Stimulated activated CD8-positive, alpha-beta memory T cell treated with anti-CD3 and anti-CD28 coated beads, Interleukin-7, amount 100 ng/mL, for 24 hours (primary cell): ENCODE results near the gene DAB1.
"Not testable (repeated sequence)": the region's sequence is repeated elsewhere in the genome, so short reads cannot be mapped to it uniquely, and the experiment has no call there.

Source experiments
- DNase-seq: peaks from one replicate; pipeline ENCODE4 v3.0.0-alpha.2; 2020; ENCODE audit warnings: low read depth

Gene DAB1

DNA sequence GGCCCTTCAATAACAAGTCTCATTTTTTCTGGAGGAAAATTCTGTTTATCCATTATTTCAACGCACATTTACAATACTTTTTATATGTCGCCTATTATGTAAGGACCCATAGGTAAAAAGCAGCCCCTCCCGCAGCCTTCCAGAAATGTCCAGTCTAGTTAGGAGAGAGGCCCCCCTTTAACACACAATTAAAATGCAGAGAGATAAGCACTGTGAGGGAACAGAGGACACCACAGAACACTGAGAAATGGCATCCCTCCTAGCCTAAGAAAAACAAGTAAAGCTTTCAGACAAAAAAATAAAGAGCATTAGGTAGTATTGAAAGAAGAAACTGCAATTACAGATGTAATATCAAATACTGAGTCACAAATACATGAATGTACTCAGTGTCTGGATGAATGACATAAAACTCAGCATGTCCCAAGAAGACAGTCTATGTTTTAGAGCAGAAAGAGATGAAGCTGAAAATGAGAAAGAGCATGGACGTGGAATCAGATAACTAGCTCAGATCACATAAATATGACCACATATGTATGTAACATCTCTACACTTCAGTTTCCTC, 62.9 kb downstream of the DAB1 start:
- DNase-seq: no peak

DNA sequence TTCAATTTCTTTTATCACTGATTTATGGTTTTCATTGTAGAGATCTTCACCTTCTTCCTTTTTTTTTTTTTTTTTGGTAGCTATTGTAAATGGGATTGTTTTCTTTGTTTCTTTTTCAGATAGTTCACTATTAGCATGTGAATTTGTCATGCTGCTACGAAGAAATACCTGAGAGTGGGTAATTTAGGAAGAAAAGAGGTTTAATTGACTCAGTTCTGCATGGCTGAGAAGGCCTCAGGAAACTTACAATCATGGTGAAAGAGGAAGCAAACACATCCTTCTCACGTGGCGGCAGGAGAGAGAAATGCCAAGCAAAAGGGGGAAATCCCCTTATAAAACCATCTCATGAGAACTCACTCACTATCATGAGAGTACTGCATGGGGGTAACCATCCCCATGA, 66.4 kb downstream of the DAB1 start:
- DNase-seq: no peak

DNA sequence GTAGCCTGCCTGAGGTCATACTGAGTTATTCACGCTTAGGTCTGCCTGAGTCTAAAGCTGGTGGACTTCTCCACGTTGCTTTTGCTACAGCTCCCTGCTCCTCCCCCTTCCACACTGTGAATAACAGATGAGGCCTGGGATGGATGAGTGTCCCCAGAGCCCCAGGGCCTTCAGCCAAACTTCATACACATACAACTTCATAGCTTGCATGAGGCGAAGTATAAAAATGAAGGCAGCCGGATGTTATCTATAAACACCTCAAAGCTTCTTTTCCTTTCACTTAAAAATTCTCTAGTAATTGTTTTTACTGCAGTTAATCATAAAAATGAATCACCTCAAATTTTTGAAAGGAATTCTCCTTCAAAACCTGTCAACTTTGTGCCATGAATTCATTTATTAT, 70.2 kb downstream of the DAB1 start:
- DNase-seq: no peak

DNA sequence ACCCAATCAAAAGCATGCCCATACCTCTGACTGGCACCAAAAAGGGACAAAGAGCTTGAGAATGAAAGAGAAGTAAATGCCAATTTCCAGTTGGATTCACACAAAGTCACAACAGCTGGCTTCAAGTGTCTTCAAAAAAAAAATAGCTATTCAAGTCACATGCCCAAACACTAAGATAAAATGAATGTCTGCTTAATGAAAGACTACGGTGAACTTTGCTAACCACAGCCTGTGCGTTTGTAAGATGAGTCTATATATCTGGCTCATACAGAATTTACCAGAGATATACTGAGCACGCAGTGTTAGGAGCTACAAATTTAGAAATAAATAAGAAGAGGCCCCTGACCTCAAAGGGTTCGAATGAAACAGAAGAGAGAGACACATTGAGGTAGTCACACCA, 73.2 kb downstream of the DAB1 start:
- no peak for DNase-seq

DNA sequence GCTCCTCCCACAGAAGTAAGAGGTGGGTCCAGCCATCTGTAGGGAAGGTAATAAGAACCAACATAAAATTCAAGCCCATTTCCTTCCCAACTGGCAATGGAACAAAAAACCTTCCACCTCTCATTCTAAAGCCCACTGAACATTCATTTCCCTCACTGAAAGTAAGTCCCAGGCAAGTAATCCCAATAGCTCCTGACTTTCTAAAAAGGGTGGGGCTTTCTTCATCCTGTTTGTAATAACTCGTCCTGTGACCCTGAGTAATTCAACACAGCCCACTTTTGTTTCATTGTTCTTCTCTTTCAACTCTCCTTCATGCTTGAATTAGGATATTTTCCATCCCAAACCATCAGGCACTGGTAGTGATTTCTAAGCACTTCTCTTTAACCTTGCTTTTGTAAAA, 74.9 kb downstream of the DAB1 start:
- no peak for DNase-seq

DNA sequence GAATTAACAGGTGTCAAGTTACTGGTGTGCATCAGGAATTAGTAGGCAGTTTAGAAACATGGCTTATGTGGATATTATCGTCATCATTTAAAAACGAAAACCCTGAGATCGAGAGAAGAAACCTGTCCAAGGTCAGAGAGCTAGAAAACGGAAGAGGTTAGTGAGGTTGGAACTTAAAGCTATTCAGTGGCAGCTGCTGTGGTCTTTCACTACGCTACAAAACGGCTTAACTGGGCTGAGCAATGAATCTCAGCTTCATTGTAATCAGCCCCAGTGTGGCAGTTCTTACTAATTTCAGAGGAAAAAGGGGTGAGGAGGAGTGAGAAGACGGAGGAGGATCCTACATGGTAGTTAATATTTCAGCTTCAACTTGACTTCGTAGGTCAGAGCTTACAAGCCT, 77.9 kb downstream of the DAB1 start:
- no peak for DNase-seq

- no peak for DNase-seq
These were observed 79.6 kb downstream of the DAB1 start for GRCh38 chr1:57344265-57344664.

DNA sequence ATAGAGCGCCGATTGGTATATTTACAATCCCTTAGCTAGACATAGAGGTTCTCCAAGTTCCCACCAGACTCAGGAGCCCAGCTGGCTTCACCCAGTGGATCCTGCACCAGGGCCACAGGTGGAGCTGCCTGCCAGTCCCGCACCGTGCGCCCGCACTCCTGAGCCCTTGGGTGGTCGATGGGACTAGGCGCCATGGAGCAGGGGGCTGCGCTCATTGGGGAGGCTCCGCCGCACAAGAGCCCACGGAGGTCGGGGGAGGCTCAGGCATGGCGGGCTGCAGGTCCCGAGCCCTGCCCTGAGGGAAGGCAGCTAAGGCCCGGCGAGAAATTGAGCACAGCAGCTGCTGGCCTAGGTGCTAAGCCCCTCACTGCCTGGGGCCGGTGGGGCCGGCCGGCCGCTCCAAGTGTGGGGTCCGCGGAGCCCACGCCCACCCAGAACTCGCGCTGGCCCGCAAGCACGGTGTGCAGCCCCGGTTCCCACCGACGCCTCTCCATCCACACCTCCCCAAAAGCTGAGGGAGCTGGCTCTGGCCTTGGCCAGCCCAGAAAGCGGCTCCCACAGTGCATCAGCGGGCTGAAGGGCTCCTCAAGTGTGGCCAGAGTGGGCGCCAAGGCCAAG, 80.5 kb downstream of the DAB1 start:
- not testable (repeated sequence) for DNase-seq

DNA sequence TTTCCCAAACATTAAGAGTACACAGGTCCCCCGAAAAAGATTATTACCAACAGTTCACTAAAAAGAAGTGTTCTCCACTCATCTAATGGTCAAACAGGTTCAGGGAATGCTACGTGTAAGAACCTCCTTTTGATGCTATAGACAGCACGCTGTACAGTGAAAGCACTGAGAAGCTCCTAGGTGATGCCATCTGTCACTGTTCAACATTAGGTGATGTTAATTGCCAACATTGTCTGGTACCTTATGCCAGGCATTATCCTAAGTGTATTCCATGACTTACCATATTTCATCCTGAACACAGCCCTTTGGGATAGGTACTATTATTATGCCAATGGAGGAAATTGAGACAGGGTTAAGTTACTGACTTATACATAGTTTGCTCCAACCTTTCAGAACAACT, 82.1 kb downstream of the DAB1 start:
- no peak for DNase-seq

DNA sequence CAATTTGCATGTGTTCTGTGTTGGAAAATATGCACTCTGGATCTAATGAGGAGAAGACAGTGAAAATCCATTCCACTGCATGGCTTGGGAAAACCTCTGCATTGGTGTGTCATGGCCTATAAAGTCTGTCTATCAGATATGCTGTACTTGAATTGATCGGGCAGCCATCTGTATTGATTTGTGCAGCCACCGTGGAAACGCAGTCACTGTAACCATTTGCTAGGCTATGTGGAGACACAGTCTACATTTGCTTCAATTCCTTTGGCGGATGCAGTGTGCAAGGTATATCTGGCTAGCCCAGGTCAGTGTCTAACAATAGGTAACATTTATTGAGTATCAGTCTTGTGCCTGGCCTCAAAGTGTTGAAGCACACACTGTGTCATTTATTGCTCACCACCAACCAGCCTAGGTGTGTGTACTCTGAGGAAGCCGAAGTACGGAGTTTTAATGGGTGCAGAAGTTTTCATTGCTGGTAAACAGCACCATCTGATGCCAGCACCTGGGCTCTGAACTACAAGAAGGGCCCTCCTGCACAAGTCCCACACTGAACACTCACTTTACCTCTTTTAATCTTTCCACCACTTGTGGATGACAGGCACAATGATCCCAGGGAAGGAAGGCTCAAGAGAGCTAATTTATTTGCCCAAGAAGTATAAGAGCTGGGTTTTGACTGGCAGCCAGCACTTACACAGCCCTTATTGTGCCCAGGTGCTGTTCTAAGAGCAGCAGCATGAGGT, 83.4 kb downstream of the DAB1 start:
- no peak for DNase-seq

GRCh38 chr1:57337623-57338022, 86.2 kb downstream of the DAB1 start:
- no peak for DNase-seq

- no peak for DNase-seq
These were observed 87.1 kb downstream of the DAB1 start for GRCh38 chr1:57336793-57337192.

DNA sequence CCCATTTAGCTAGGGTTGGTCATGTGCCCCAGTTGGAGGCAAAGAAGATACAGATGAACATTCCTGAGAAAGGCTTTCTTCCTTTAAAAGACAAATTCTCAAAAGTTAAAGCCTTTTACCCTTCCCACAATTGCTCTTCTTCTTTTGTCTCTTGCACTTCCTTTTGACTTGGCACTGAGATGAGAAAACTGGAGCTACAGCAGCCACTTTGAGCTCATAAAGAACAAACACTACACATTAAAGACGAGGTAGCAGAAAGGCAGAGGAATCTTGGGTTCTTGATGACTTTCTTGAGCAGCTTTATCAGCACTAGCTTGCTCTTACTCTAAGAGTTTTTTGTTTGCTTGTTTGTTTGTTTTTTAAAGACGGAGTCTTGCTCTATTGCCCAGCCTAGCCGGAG, 92.2 kb downstream of the DAB1 start:
- no peak for DNase-seq

- no peak for DNase-seq
These were observed 93.9 kb downstream of the DAB1 start for GRCh38 chr1:57329937-57330336.

- no peak for DNase-seq
These were observed 94.8 kb downstream of the DAB1 start for GRCh38 chr1:57329001-57329527.

DNA sequence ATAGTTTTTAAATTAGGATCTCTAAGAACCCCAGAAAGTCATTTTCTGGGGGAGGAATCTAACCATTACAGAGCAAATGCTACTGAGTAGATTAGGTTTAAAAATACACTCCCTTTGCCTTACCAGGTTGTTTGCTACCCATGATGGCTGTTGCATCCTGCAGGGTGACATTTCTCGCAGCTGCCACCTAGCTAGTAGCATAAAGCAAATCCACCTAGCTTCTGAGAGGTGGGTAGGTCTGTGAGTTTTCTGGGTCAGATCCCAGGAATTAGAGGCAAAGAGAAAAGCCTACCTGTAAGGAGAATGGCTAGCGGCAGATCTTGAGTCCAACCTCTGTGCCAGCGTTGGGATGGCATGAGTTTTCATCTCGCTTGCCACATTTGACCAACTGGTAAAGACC, 95.9 kb downstream of the DAB1 start:
- no peak for DNase-seq

- DNase-seq: no peak
These were observed 96.5 kb downstream of the DAB1 start for GRCh38 chr1:57327336-57327735.

DNA sequence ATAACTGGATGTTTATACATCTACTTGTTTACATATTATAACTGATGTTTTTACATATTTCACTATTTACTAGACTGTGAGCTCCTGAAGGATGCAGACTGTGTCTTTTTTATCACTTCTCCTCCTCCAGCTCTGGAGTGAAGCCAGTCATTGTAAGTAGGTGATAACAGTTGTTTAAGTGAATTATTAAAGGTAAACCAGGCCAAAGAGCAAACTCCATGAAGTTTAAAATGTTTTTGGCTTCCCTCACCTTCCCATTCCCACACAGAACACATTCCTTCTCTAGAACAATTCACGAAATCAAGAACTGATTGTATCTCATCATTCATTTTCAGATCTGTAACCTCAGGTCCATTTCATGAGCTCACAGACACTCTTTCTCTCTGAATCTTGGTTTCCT, 98.3 kb downstream of the DAB1 start:
- no peak for DNase-seq

DNA sequence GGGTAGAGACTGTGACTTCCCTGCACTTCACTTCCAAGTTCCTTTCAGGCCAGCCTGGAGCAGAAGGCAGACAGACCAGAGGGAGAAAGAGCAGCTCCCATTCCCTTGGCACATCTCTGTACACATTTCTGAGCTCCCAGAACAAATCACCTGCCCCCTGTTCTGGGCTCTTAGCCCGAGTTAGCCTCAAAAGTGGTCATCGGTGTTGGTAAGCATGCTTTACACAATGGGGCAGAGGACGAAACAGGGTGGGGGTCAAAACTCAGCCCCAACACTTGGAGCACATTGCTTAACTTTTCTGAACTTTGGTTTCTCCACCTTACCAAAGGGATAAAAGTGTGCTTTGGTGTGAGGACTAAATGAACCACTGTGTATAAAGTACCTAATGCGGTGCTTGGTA, 98.7 kb downstream of the DAB1 start:
- DNase-seq: no peak

- DNase-seq: no peak
These were observed 99.5 kb downstream of the DAB1 start for GRCh38 chr1:57324388-57324787.

DNA sequence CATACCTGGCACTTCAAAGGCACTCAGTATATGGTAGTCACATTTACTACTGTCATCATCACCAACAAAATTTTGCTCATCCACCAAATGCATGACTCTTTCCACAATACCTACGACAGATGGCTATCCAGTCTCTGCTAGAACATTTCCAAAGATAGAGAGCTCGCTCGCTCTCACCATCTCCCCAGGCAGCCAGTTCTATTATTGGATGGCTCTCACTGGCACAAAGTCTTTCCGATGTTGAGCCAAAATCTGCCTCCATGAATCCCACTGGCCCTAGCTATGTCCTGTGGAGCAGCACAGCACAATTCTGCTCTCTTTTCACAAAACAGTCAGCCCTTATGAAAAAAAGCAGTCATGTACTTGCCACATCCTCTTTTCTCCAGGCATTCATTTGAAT, 102.1 kb downstream of the DAB1 start:
- no peak for DNase-seq

GRCh38 chr1:57319791-57320190, 104.1 kb downstream of the DAB1 start:
- no peak for DNase-seq

GRCh38 chr1:57319165-57319564, 104.7 kb downstream of the DAB1 start:
- DNase-seq: no peak

DNA sequence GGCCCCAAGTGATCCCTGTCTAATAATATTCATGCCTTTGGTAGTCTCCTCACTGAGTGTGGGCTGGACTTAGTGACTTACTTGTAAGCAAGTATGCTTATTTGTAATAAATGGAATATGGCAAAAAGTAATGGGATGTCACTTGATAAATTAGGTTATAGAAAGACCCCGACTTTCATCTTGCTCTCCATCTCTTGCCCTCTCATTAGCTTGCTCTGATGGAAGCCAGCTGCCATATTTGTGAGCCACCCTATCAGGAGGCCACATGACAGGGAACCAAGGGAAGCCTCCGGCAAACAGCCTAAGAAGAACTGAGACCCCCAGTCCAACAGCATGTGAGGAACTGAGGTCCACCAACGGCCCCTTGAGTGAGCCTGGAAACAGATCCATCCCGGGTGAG, 107.0 kb downstream of the DAB1 start:
- DNase-seq: no peak
